Measurements from ENCODE around the gene ANKS1B.

GRCh38 chr12:98916106-98916505 lies 1068.6 kb downstream of the ANKS1B start:
- TF ChIP-seq, protein P1, sequence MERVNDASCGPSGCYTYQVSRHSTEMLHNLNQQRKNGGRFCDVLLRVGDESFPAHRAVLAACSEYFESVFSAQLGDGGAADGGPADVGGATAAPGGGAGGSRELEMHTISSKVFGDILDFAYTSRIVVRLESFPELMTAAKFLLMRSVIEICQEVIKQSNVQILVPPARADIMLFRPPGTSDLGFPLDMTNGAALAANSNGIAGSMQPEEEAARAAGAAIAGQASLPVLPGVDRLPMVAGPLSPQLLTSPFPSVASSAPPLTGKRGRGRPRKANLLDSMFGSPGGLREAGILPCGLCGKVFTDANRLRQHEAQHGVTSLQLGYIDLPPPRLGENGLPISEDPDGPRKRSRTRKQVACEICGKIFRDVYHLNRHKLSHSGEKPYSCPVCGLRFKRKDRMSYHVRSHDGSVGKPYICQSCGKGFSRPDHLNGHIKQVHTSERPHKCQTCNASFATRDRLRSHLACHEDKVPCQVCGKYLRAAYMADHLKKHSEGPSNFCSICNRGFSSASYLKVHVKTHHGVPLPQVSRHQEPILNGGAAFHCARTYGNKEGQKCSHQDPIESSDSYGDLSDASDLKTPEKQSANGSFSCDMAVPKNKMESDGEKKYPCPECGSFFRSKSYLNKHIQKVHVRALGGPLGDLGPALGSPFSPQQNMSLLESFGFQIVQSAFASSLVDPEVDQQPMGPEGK (CRISPR knock-in tag; IDR thresholded peaks at IDR 0.05; ENCODE audit: borderline replicate concordance), result no peak
- no peak for TF ChIP-seq ISL1 (CRISPR knock-in tag; IDR thresholded peaks at IDR 0.05)
- no peak for TF ChIP-seq OSR1 (CRISPR knock-in tag; IDR thresholded peaks at IDR 0.05)
- no peak for TF ChIP-seq ESRRG (CRISPR knock-in tag; IDR thresholded peaks at IDR 0.05)
- TF ChIP-seq GLIS3 (CRISPR knock-in tag; IDR thresholded peaks at IDR 0.05), result no peak
- TF ChIP-seq TCF4 (CRISPR knock-in tag; IDR thresholded peaks at IDR 0.05; ENCODE audit: borderline replicate concordance), result no peak
- TF ChIP-seq CSRNP3 (CRISPR knock-in tag; IDR thresholded peaks at IDR 0.05), result no peak
- TF ChIP-seq RARB (CRISPR knock-in tag; IDR thresholded peaks at IDR 0.05), result no peak
- TF ChIP-seq ZFP3 (CRISPR knock-in tag; IDR thresholded peaks at IDR 0.05), result no peak
- TF ChIP-seq, protein P2, sequence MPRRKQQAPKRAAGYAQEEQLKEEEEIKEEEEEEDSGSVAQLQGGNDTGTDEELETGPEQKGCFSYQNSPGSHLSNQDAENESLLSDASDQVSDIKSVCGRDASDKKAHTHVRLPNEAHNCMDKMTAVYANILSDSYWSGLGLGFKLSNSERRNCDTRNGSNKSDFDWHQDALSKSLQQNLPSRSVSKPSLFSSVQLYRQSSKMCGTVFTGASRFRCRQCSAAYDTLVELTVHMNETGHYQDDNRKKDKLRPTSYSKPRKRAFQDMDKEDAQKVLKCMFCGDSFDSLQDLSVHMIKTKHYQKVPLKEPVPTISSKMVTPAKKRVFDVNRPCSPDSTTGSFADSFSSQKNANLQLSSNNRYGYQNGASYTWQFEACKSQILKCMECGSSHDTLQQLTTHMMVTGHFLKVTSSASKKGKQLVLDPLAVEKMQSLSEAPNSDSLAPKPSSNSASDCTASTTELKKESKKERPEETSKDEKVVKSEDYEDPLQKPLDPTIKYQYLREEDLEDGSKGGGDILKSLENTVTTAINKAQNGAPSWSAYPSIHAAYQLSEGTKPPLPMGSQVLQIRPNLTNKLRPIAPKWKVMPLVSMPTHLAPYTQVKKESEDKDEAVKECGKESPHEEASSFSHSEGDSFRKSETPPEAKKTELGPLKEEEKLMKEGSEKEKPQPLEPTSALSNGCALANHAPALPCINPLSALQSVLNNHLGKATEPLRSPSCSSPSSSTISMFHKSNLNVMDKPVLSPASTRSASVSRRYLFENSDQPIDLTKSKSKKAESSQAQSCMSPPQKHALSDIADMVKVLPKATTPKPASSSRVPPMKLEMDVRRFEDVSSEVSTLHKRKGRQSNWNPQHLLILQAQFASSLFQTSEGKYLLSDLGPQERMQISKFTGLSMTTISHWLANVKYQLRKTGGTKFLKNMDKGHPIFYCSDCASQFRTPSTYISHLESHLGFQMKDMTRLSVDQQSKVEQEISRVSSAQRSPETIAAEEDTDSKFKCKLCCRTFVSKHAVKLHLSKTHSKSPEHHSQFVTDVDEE (CRISPR knock-in tag; IDR thresholded peaks at IDR 0.05), result no peak
